HG03025 (cell line): Measurements from ENCODE around the gene SRF.

ENCODE experiments used
- ATAC-seq: cut with Tn5 transposase; IDR thresholded peaks from one replicate; pipeline ENCODE4 v1.9.1; 2021; ENCODE audit warnings: mild to moderate bottlenecking, moderate library complexity; ENCODE audit not compliant: unreplicated experiment, low FRiP score

Gene SRF

DNA sequence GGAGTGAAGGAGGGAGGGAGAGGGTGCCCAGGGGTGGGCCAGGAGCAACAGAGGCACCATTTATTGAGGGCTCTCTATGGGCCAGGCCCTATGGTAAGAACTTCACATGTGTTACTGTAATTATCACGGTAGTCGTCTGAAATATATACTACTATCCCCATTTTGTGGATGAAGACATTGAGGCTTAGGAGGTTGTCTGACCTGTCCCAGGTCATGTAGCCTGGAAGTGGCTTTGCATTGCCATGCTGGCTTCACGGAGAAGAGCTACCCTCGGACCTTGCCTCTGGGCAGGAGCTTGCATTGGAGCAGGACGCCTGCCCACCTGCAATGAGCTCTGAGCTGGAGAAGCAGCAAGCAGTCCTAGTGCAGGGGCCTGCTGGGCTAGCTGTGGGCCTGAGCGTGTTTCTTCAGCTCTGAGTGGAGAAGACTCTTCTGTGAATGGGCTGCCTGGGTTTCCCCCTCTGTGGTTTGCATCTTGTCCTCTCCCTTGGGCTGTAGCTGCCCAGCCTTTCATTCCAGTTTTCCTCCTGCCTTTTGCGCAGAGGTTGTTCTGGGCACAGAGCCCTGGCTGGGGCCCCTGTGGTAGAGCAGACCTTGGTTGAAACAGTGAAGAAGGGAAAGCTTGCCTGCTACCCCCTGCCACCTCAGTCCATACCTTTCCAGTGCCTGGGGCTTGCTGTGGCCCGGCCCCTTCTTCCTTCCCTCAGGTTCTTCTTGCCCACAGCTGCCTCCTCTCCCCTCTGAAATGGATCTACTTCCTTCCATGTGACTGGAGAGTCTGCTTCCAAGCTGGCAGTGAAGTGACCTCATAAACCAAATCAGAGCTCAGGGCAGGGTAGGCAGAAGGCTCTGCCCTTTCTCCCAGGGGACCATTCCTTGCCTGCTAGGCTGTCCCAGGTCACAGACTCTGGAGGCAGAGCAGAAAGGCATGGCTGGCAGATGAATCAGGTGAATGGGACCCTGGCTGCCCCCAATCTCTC, 24.1 kb upstream of the SRF start:
- no peak for ATAC-seq

DNA sequence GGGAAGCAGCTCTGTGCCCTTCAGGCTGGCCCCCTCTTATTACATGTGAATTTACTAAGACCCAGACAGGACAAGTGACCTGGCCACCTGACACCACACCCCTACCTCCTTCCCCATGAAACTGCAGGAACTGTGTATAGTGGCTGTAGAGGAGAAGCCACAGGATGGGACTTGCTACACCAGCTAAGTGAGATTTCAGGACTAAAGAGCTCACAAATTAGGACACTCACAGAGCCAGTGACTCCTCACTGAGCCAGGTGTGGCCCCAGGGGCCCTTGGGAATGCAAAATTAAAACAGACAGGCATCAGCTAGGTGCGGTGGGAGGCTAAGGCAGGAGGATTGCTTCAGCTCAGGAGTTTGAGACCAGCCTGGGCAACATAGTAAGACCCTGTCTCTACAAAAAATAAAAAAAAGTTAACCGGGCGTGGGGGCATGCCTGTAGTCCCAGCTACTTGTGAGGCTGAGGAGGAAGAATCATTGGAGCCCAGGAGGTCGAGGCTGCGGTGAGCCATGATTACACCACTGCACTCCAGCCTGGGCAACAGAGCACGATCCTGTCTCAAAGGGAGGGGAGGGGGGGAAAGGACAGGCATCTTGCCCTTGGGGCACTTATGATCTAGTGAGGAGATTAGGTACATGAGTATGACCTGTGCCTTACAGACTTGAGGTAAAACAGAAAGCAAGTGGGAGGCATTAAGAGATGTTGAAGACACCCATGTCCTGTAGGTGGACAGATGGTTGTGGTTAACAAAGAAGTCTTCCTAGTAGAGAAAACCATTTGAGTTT, 23.2 kb upstream of the SRF start:
- no peak for ATAC-seq

DNA sequence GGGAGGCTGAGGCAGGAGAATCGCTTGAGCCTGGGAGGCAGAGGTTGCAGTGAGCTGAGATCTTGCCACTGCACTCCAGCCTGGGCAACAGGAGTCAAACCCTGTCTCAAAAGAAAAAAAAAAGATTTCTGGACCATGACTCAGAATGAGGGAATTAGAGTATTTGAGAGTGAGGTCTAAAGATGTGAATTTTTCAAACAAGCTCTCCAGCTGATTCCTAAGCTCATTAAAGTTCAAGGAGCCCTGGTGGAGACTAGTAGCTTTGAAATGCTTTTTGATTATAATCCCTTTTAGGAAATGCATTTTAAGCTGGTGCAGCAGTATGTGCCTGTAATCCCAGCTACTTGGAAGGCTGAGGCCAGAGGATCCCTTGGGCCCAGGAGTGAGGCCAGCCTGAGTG, 21.8 kb upstream of the SRF start:
- no peak for ATAC-seq

DNA sequence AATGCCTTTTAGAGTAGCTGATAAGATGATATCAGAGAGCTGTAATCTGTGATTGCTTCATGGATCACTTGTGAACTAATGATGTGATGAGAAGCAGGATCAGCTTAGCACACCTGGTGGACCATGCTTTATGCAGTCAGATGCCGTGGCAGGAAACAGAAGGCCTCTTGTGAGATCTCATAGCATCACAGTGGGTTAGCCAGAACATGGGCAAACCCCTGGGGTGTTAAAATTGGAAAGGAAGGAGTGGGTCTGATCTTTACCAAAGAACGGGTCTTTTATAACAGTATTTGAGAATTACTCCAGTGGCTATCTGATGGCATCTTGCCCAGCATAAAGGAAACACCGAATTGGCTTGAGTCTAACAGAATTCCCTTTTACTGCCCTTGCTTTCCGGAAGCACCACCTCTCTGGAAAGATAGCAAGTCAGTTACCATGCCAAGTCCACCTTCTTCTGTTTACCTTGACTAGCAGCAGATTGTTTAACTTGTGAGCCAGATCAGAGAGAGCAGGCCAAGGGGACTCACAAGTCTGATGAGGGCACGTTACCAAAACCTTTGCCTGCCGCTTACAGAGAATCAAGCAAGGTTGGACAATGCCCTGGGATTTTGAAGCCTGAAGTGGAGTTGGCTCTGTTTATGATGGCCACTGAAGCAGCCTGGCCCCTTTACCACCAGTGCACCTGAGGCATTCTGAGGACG, 20.9 kb upstream of the SRF start:
- no peak for ATAC-seq

DNA sequence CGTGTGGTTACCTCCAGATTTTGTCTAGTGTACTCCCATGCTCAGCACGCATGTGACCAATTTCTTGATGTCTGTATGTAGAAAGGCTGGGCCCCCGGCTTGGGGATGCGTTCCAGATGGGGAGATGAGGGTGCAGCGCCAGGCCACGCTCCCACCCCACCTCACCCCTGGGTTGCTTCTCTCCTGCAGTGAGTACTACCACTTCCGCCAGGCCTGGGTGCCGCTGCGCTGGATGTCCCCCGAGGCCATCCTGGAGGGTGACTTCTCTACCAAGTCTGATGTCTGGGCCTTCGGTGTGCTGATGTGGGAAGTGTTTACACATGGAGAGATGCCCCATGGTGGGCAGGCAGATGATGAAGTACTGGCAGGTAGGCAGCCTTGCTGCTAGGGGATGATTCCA, 11.5 kb upstream of the SRF start:
- ATAC-seq = no peak

DNA sequence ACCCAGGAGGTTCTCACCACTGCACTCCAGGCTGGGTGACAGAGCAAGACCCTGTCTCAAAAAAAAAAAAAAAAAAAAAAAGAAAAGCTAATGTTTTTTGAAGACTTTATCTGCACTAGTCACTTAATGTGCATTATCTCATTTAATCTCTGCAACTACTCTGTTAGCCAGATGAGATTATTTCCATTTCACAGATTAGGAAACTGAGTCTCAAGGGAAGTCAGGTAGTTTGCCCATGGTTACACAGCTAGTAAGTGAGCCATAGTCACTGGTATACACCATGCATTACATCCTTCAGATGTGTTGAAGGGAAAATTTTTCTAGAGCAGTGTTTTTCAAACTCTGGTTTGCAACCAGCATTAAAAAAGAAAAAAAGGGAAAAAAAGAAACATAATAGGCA, 7.2 kb upstream of the SRF start:
- ATAC-seq = no peak

DNA sequence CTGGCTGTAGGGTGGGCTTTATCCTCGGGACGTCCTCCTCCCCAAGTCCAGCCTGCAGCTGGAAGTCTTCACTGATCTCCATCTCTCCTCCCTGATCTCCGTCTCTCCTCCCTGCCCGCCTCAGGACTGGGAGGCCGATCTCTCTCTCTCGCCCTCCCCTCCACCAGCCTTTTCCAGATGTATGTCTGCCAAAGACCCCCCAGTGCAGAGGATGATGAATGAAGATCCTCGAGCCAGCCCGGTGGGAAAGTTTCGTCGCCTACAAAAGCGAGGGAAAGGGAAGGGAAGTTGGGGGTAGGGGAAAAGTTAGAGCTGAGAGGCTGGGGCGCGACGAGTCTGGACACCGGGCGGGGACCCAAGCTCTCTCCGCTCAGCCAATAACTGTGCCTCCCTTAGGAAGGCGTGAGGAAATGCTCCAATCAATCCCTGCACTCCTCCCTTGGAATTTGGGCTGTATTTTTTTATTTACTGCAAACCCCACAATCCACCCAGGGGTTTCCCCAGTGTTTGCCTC, 595 bp upstream of the SRF start:
- no peak for ATAC-seq

DNA sequence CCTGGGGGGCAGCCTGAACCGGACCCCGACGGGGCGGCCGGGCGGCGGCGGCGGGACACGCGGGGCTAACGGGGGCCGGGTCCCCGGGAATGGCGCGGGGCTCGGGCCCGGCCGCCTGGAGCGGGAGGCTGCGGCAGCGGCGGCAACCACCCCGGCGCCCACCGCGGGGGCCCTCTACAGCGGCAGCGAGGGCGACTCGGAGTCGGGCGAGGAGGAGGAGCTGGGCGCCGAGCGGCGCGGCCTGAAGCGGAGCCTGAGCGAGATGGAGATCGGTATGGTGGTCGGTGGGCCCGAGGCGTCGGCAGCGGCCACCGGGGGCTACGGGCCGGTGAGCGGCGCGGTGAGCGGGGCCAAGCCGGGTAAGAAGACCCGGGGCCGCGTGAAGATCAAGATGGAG, 636 bp downstream of the SRF start:
- ATAC-seq = no peak

DNA sequence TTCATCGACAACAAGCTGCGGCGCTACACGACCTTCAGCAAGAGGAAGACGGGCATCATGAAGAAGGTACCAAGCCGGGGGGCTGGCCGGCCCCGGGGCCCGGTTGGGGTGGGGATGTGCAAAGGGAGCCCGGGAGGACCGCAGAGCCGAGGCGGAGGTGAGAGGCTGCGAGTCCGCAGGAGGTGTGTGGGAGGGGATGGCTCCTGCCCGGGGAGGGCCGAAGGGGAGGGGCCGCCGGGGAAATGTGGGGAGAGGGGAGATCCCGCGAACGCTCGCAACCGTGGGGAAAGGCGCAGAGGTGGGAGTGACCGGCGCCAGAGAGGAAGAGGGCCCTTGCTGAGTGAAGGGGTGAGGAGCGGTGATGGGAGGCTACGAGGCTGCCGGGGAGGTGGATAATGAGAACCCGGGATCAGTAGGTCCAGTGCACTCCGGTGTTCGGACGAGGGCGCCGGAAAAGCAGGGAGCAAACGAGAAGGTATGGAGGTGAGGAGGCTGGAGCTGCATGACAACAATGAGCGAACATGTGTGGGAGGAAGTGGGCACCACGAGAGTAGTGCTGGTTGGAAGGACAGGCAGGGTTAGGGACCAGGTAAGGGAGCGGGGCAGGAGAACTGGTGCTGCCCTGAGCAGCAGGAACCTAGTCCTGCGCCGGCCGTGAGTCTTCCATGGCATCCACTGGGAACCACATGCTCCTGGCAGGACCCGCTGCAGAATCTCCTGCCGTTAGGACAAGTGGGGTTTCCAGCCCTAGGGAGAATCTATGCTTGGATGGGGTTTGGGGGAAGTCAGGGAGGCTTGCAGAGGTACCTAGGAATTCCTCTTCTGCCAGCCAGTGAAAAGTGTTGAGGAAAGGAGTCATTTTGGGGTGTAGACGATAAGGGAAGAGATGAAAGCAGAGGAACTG, 1.3 kb downstream of the SRF start:
- no peak for ATAC-seq

DNA sequence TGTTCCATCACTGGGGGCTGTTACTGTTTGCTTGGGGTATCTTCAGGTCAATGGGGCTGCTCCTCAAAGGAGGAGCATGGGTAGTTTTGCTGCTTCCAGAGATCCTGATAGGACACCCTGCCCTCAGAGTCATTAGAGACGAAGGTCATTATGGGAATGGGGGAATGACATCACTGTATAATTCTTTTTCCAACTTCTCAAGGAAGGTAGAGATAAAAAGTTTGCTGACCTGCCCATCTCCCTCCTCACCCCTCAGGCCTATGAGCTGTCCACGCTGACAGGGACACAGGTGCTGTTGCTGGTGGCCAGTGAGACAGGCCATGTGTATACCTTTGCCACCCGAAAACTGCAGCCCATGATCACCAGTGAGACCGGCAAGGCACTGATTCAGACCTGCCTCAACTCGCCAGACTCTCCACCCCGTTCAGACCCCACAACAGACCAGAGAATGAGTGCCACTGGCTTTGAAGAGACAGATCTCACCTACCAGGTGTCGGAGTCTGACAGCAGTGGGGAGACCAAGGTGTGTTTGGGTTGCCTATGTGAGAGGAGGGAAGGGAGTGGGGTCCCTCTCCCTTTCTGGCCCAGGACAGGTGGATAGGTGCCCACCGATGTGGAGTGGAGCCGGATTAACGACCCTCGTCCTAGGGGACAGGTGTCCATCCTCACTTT, 2.7 kb downstream of the SRF start:
- ATAC-seq = no peak

DNA sequence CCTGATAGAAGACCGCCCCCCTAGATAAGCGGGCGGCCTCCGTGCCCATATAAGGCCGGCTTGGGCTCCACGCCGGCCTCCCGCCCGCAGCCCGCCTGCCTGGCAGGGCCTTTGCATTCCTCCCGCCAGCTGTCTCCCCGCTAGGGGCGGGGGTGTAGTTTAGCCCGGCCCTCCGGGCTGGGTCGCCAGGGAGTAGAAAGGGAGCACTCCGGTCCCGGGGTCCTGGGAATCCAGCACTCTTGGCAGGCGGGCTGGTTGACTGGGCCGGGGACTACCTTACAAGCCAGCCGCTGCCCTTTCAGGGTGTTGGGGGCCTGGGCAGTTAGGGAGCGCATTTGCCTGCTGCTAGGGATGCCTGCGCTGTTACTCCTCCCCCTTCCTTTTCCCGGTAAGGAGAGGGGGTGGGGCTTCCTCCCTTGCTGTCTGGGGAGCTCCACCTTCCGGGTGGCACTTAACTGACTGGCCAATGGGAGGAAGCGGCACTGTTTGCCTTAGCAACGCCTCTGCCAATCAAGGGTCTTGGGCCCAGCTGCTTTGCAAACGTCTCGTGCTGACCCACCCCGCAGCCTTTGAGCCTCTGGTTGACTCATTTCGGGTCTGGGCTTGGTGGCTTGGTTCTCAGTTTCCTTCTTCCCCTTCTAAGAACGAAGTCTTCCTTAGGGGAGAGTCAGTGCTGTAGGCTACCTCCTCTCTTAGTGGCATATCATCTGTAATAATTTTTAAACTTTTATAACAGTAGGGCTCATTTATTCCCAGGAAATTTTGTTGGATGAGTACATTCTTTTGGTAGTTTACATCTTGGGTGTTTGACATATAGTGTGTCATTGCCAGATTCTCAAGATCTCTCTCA, 3.4 kb downstream of the SRF start:
- peak; percentile 50 for ATAC-seq

DNA sequence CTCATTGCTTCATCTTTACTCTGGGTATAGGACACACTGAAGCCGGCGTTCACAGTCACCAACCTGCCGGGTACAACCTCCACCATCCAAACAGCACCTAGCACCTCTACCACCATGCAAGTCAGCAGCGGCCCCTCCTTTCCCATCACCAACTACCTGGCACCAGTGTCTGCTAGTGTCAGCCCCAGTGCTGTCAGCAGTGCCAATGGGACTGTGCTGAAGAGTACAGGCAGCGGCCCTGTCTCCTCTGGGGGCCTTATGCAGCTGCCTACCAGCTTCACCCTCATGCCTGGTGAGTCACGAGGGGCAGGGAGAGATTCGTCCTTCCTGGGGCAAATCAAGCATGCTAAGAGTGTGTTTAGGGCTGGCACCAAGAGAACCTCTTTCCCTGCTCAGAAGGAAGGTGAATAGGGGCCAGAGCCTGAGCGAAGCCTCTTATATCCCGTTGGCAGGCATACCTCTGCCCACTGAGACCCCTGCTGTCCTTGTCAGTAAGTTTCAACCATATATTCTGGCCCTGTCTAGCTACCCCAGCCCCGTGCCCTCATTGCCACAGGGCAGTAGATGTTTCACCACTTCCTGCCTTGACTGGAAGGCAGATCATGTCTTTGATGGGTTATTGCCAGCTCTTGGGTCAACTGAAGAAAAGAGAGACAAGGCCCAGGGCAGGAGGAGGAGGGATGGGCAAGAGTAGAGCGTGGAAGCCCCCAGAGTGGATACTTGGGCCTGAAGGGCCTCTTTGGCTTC, 4.8 kb downstream of the SRF start:
- no peak for ATAC-seq

DNA sequence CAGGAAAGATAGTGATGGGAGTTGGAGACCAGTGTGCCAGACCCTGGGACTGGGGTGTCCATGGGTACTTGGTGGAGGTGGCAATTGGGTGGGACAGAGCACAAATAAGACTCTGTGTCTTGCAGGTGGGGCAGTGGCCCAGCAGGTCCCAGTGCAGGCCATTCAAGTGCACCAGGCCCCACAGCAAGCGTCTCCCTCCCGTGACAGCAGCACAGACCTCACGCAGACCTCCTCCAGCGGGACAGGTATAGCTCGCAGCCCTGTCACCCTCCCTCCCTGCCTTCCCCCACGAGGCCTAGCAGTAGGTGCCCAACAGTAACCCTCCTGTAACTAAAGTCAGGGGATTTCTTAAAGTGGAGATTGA, 5.3 kb downstream of the SRF start:
- ATAC-seq = no peak

DNA sequence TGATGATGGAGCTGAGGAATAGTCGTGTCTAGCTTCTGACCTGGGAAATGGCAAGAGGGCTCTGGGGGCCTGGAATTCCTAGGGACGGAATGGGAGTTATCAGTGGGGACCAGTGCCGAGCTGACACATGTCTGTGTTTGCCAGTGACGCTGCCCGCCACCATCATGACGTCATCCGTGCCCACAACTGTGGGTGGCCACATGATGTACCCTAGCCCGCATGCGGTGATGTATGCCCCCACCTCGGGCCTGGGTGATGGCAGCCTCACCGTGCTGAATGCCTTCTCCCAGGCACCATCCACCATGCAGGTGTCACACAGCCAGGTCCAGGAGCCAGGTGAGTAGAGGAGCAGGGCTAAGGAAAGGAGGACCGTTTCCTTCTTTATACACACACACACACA, 7.1 kb downstream of the SRF start:
- no peak for ATAC-seq

DNA sequence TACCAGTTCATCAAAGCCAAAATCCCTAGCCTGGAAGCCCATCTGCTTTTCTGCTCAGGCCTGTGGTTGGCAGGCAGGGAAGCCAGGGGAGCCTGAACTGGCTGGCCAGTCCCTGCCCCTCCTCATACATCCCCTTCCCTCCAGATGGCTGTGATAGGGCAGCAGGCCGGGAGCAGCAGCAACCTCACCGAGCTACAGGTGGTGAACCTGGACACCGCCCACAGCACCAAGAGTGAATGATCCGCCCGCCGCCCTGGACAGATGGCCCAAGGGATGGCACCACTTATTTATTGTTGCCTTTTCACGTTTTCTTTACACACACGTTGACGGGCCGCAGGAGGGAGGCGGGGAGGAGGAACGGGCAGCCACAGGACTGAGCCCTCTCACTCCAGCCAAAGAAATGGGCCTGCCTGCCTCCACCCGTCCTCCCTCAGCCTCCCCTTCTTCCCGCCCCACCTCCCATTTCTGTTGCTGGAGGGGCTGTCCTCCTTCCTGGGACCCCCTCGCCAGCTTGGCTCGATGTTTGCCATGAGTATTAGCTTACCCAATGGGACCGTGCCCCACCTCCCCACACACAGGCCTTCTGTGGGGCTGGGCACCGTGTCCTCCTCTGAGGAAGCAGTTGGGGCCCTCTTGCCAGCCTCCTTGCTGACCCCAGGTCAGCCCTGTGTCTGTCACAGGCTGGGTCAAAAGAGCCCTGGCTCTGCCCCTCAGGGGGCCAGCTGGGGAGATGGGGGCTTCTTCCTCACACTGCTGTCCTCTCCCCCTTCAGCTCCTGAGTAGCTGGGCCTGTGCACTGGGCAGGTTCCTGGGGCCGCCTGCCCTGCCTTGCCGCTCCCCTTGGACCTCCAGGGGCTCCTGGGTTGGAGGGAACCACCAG, 8.1 kb downstream of the SRF start:
- no peak for ATAC-seq

DNA sequence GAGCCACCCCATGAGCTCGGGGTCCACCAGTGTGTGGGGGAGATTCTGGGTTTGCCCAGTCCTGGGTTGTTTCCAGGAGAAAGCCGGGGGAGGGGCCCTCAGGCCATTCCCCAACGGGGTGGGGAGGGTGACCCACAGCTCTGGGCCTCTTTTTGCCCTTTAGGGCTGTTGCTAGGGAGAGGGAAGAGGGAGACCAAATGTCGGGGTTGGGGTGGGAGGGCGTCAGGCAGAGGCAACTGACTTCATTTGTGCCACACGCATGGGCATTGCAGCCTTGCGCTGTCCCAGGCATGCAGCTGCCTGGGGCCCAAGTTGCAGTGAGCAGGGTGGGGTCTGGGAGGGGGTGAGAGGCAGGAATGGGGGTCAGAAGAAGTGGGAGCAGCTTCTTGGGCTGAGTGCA, 9.0 kb downstream of the SRF start:
- no peak for ATAC-seq

DNA sequence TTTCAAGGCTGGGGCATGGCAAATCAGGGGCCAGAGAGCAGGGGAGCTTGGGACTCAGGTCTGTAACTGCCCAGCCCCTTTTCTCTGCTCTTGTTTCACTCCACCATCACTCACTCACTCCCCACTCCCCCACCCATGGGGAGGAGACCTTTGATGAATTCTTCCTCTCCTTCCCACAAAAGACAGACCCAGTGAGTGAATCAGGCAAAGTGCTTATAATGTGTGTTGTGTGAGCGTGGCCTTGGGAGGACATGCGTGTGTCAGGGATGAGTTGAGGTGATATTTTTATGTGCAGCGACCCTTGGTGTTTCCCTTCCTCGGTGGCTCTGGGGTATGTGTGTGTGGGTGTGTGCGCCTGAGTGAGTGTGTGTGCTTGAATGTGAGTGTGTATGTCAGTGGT, 9.9 kb downstream of the SRF start:
- no peak for ATAC-seq
